ENCODE results near the gene ARHGAP6. TPM values are rescaled to one million over a fixed set of nuclear protein-coding genes. Genes with fewer than 3 reads are reported as not detected.

Gene ARHGAP6
- total and polyA plus RNA-seq, 9 of the 15 experiments (the other 6 are each of a cell fraction or from before 2014, with no cell fraction given): 12.5 to 63.6 (median 41.8) TPM

DNA sequence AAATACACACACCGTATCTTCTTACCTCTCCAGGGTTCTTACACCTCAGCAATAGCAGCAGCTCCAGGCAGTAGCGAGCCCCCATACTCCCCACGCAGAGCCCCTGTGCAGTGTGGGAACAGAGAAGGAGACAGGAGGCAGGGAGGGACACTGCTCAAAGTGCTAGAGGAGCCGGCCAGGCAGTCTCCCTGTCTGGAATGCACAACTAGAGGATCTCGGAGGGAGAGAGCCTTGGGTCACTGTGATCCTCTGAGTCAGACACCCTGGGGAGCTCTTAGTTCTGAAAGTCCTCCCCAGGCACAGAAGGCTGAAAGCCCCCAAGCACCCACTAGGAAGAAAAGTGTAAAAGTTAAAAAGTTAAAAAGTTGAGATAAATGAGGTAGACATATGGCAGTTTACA is 356.5 kb downstream of the ARHGAP6 start (continued):
- TF ChIP-seq, protein P1, sequence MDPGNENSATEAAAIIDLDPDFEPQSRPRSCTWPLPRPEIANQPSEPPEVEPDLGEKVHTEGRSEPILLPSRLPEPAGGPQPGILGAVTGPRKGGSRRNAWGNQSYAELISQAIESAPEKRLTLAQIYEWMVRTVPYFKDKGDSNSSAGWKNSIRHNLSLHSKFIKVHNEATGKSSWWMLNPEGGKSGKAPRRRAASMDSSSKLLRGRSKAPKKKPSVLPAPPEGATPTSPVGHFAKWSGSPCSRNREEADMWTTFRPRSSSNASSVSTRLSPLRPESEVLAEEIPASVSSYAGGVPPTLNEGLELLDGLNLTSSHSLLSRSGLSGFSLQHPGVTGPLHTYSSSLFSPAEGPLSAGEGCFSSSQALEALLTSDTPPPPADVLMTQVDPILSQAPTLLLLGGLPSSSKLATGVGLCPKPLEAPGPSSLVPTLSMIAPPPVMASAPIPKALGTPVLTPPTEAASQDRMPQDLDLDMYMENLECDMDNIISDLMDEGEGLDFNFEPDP (CRISPR knock-in tag; IDR thresholded peaks at IDR 0.05): no peak
- TF ChIP-seq, protein P2, sequence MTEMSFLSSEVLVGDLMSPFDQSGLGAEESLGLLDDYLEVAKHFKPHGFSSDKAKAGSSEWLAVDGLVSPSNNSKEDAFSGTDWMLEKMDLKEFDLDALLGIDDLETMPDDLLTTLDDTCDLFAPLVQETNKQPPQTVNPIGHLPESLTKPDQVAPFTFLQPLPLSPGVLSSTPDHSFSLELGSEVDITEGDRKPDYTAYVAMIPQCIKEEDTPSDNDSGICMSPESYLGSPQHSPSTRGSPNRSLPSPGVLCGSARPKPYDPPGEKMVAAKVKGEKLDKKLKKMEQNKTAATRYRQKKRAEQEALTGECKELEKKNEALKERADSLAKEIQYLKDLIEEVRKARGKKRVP (CRISPR knock-in tag; IDR thresholded peaks at IDR 0.05): no peak
- no peak for TF ChIP-seq RCOR1 (IDR thresholded peaks at IDR 0.05; ENCODE audit: borderline replicate concordance in 1 of 2, low read depth in 2 of 2, low read length in 2 of 2)
- TF ChIP-seq SUPT5H (IDR thresholded peaks at IDR 0.05): no peak
- TF ChIP-seq ZNF282 (CRISPR knock-in tag; IDR thresholded peaks at IDR 0.05): no peak
- TF ChIP-seq TOE1 (IDR thresholded peaks at IDR 0.05; ENCODE audit: borderline replicate concordance): no peak
- TF ChIP-seq TOE1 (CRISPR knock-in tag; IDR thresholded peaks at IDR 0.05; ENCODE audit: borderline replicate concordance, low read depth): no peak
- TF ChIP-seq ARID2 (IDR thresholded peaks at IDR 0.05): no peak
- TF ChIP-seq, protein P3, sequence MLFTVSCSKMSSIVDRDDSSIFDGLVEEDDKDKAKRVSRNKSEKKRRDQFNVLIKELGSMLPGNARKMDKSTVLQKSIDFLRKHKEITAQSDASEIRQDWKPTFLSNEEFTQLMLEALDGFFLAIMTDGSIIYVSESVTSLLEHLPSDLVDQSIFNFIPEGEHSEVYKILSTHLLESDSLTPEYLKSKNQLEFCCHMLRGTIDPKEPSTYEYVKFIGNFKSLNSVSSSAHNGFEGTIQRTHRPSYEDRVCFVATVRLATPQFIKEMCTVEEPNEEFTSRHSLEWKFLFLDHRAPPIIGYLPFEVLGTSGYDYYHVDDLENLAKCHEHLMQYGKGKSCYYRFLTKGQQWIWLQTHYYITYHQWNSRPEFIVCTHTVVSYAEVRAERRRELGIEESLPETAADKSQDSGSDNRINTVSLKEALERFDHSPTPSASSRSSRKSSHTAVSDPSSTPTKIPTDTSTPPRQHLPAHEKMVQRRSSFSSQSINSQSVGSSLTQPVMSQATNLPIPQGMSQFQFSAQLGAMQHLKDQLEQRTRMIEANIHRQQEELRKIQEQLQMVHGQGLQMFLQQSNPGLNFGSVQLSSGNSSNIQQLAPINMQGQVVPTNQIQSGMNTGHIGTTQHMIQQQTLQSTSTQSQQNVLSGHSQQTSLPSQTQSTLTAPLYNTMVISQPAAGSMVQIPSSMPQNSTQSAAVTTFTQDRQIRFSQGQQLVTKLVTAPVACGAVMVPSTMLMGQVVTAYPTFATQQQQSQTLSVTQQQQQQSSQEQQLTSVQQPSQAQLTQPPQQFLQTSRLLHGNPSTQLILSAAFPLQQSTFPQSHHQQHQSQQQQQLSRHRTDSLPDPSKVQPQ (CRISPR knock-in tag; IDR thresholded peaks at IDR 0.05; ENCODE audit: borderline replicate concordance): no peak
